CD4-positive, alpha-beta T cell treated with Interleukin-12 subunit alpha and Interleukin-12 subunit beta, for 1 hour (primary cell): ENCODE results near the gene GALE.
"Not testable (repeated sequence)": the region's sequence is repeated elsewhere in the genome, so short reads cannot be mapped to it uniquely, and the experiment has no call there.

Experiments
- DNase-seq: peaks from one replicate; pipeline ENCODE4 v3.0.0-alpha.2; 2020

GALE gene

DNA sequence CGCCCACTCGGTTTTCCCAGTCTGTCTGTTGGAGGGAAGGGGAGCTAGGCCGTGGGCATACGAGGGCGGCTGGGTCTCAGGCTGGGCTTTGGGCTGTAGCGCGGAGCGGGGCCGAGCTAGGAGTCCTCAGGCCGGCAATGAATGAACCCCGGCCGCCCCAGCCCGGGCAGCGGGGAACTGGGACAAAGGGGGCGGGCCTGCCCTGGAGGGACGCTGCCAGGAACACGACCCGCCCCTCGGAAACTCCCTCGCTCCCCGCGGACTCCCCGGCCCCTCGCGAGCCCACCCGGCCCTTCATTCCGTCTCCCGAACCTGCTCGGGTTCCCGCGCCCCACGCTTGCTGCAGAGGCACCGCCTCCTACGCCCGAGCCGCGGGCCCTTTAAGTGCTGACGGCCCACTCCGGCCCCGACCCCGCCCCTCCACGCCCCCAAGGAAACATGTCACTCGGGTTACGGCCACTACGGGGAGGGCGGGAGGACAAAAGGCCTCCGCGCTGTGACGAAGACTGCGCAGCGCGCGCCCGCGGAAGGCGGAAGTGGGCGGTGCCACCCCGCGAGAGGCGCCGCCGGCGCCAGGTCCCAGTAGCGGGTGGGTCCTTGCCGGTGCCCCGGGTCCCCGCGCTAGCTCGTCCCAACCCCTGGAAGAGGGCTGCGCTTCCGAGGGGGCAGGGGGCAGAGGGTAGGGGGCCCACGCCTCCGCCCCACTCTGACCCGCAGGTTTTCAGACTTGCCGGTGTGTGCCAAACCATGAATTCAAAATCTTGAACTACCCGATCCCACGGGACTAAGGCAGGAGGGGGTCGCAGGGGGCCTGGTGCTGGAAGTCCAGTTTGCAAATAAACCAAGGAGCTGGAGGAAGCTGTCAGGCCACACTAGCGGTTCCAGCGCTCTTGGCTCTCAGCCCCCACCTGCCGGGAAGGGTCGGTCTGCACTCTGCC, at the start of gene GALE:
Gene GALE, minus strand, starts transcription at position 355 of the 938 bp plus-strand sequence. CDS start 1,747 bp downstream, outside the sequence.
- DNase-seq = peak; percentile 97

DNA sequence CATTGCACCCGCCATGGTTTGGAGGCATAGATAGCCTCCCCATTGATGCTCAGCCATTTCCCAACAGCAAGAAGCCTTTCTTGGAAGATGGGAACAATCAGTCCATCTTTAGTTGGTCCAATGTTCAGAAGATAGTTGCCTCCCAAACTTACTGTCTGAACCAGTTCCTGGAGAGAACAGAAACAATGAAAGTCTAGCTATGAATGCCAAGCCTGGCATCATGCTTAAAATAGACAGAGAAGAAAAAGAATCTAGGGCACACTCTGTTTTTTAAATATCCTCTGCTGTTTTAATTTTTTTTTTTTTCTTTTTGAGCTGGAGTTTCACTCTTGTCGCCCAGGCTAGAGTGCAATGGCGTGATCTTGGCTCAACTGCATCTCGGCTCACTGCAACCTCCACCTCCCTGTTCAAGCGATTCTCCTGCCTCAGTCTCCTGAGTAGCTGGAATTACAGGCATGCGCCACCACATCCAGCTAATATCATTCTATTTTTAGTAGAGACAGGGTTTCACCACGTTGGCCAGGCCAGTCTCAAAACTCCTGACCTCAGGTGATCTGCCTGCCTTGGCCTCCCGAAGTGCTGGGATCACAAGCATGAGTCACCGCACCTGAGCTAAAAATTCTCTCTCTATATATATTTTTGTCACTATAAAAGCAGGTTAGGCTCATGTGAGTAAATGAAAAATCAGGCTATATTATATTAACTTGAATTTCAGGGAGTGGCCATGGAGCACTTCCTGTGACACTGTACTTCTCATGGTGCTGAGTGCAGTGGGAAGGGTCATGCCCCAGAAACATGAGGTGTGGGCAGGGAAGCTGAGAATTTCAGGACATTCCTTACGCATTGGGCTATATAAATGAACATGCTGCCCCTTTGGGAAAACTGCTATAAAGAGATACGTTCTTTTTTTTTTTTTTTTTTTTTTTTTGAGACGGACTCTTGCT, 48.4 kb upstream of the GALE start:
- DNase-seq = no peak

DNA sequence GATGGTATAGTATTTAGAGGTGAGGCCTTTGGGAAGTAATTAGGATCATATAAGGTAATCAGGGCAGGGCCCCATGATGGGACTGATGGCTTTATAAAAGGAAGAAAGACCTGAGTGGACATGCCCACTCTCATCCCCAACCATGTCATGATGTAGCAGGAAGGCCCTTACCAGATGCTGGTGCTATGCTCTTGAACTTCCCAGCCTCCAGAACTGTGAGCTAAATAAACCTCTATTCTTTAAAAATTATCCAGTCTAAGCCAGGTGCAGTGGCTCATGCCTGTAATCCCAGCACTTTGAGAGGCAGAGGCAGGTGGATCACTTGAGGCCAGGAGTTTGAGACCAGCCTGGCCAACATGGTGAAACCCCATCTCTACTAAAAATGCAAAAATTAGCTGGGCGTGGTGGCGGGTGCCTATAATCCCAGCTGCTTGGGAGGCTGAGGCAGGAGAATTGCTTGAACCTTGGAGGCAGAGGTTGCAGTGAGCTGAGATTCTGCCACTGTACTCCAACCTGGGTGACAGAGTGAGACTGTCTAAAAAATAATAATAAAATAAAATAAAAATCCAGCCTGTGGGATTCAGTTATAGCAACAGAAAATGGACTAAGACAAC, 47.0 kb upstream of the GALE start:
- not testable (repeated sequence) for DNase-seq

DNA sequence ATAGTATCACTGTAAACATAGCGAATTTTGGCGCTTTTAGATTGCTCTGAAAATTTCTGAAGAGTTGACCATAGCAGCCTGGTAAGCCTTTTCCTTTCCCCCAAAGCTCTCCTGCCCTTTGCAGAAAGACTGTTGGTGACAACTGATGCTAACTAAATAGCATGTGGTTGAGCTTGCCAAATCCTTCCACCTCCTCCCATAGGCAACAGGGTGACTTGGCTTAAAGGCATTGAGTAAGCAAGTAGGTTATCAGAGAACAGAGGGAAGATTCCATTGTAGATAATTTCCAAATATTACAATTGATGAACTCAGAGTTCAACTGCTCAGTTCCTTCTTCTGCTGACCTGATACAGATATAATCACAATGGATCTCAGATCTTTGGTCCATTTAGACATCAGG, 44.6 kb upstream of the GALE start:
- no peak for DNase-seq

DNA sequence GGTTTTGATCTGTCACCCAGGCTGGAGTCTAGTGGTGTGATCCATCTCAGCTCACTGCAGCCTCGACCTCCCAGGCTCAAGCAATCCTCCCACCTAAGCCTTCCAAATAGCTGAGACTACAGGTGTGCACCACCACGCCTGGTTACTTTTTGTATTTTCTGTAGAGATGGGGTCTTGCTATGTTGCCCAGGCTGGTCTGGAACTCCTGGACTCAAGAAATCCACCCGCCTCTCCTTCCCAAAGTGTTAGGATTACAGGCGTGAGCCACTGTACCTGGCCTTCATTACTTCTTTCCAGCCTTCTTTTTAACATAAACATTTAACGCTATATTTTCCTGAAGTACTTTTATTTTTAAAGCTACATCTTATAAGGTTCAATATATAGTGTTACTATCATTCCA, 43.1 kb upstream of the GALE start:
- no peak for DNase-seq

DNA sequence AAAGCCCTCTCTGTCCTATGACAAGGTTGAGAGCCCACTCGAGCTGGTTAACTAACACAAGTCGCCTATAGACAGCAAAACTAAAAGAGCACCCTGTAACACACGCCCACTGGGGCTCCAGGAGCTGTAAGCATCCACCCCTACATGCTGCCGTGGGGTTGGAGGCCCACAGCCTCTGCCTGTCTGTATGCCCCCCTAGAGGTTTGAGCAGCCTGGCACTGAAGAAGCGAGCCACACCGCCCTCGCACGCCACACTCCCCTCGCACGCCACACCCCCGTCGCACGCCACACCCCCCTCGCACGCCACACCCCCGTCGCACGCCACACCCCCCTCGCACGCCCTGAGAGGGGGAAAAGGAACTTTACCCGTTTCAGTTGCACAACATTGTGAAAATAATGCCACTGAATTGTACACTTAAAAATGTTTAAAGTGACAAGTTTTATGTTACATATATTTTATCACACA, 37.9 kb upstream of the GALE start:
- peak; percentile 81 for DNase-seq

DNA sequence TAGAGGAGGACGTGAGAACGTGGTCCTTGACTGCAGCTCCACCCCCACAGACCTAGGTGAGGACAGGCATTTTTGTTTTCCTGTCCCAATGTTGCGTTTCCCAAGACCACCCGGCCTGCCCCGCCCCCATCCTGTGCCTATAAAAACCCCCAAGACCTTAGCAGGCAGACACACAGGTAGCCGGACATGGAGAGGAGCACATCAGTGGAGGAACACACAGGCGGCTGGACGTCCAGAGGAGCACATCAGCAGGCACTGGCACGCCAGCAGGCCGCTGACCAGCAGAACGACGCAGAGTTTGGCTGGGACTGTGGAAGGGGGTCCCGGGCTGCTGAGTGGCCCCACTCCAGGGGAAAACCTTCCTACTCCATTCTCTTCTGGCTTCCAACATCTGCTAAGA, 37.4 kb upstream of the GALE start:
- no peak for DNase-seq

DNA sequence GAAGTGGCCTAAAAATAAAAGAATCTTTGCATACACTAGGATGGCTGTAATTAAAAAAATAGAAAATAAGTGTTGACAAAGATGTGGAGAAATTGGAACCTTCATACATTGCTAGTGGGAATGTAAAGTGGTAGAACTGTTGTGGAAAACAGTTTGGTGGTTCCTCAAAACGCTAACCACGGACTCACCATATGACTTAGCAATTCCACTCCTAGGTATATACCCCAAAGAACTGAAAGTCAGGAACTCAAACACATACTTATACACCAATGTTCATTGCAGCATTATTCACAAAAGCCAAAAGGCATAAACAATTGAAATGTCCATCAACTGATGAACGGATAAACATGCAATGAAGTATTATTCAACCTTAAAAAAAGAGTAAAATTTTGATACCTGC, 35.5 kb upstream of the GALE start:
- DNase-seq = no peak

DNA sequence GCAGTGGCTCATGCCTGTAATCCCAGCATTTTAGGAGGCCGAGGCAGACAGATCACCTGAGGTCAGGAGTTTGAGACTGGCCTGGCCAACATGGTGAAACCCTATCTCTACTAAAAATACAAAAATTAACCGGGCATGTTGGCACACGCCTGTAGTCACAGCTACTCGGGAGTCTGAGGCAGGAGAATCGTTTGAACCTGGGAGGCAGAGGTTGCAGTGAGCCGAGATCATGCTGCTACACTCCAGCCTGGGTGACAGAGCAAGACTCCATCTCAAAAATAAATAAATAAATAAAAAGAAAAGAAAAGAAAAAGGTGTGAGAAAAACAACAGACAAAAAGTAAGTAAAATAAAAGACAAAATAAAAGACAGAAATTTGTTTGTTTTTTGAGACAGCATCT, 33.6 kb upstream of the GALE start:
- DNase-seq = not testable (repeated sequence)

DNA sequence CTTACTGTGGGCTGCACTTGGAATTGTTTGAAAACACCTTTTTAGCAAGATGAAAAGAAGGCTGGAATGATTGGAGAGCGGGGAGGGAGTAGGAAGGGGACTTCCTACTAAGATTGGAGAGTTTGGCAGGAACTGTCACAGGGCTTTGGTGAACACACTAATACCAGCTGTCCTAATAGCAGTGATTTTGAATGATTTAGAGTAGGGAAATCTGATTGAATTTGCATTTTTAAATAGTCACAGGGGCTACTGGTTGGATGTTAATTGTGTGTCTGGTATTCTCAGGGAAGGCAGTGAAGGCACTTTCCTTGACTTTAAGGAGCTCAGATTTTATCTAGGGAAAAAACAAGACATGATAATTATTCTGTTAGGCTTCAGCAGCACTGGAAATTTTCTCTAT, 27.2 kb upstream of the GALE start:
- no peak for DNase-seq

DNA sequence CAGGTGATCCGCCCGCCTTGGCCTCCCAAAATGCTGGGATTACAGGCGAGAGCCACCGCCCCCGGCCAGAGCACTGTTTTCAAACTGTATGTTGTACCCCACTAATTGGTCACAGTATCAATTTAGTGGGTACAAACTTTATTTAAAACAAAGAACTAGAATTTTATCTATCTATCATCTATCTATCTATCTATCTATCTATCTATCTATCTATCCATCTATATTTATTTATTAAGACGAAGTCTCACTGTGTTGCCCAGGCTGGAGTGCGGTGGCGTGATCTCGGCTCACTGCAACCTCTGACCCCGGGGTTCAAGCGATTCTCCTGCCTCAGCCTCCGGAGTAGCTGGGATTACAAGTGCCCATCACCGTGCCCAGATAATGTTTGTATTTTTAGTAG, 26.0 kb upstream of the GALE start:
- not testable (repeated sequence) for DNase-seq

DNA sequence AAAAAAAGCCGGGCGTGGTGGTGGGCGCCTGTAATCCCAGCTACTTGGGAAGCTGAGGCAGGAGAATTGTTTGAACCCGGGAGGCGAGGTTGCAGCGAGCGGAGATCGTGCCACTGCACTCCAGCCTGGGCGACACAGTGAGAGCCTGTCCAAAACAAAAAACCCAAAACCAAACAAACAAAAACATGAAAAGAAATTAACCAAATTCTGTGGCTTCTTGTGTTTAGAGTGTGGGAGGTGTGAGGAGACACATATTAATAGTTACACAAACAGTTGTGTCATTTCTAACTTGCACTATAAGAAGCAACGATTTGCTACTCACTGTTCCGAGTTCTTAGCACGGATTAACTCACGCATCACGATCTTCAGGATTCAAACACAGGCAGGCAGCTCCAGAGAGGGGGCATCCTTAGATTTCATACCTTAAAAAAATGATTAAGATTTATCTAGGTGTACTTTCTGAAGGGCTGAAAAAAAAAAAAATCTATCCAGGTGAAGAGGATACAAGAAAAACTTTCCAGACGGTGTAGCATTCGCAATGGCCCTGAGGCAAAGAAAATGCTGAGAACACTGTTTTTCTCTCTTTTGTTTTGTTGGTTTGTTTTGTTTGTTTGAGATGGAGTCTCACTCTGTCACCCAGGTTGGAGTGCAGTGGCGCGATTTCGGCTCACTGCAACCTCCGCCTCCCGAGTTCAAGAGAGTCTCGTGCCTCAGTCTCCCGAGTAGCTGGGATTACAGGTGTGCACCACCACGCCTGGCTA, 25.4 kb upstream of the GALE start:
- peak; percentile 24 for DNase-seq

DNA sequence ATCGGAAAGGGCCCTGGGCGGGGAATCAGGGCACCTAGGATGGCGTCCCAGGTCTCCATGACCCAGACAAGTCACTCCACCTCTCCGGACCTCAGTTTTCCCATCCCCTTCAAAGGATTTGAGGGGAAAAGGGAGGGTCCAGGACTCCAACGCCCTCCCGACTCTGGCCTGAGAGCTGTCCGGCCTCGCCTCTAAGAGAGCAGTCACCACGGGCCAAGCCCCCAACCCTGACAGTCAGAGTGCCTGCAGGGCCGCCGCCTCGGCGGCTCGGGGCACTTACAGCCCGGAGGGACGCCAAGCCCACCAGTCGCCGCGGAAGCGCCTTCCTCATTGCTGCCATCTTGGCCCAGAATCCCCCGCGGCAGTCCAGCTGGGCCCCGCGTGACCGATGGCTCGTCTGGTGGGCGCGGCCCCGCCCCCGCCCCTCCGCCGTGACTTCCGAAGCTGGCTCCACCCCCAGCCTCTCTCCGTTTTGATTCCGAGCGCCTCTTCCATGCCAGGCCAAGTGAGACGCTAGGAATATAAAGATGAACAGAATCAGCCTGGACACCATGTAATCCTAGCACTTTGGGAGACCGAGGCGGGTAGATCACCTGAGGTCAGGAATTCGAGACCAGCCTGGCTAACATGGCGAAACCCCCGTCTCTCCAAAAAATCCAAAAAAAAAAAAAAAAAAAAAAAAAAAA, 24.7 kb upstream of the GALE start, which contains the start of gene HMGCL:
Gene HMGCL, minus strand, starts transcription at position 354 of the 686 bp plus-strand sequence. Its CDS starts 14 bp downstream, at position 340.
- DNase-seq = peak; percentile 89

DNA sequence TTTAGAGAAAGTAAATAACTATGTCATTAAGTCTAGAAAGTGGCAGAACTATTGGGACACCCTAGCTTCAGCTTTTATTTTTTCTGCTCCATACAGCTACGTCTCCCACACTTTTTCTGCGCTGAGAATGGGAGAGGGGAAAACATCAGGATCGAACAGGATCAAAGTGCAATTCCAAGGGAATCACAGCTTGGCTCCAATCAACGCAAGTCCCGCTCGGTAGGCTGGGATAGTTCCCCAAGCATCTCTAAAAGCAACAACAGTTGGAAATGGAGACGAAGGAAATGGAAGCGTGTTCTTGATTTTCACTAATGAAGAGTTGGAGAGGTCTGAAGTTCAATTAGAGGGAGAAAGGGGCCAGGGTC, 24.1 kb upstream of the GALE start:
- no peak for DNase-seq

DNA sequence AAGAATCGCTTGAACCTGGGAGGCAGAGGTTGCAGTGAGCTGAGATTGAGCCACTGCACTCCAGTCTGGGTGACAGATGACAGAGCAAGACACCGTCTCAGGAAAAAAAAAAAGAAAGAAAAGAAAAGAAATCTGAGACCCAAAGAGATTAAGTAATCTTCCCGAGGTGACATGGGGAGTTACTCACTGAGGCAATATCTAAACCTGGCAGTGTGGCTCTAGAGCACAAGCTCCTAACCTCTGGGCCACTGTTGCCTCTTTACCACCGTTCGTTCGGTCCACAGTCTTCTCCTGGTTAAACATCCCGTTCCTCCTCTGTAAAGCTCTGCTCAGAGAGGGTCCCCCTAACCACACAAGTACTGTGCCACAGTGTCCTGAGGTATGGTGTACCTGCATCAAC, 23.2 kb upstream of the GALE start:
- DNase-seq = no peak

DNA sequence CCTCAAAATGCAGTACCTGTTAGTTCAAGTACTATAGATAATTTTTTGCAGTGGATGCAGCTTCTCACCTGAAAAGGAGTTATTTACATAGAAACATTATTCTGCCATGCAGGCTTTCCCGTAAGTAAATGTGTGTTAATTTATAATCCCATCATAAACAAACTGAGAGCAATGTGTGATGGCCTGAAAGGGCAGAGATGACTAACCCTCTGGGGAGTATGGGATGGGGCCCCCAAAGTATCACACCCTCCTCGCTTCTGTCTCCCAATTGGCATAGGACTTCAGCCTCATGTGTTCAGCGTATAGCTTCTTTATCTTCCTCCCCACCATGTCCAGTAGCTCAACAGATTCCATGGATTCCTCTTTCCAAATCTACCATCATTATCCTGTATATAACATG, 17.1 kb upstream of the GALE start:
- DNase-seq = no peak

DNA sequence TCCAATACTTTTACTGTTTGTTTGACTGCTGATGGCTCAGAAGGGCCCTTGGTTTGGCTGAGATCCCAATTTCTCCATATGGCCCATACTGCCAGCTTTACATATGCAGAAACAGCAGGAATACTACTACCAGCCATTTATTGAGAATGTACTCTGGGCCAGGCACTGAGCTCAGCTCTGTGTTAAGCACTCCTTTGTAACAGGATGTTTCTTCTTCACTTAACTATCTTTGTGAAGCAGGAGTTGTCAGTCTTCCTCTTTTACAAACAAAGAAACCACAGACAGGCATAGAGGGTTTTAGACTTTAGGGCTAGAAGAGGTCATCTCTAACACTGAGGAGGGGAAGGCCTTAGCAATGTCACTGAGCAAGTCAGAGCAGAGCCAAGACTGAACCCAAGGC, 16.4 kb upstream of the GALE start:
- DNase-seq = no peak

DNA sequence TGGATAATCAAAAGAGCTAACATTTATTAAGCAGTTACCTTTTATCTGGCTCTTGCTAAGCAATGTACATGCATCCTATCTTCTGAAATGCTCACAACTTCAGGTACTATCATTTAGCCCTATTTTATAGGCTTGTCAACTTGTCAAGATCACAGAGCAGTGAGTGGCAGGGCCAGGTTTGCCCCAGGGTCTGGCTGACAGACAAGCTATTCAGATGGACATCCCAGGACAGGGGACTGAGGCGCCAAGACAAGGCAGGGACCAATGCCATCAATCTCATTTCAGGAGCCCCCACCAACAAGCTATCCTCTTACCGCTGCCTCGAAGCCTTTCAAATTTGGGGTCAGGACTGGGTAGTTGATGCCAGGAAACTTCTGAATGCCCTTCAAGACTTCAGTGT, 15.8 kb upstream of the GALE start:
- no peak for DNase-seq

DNA sequence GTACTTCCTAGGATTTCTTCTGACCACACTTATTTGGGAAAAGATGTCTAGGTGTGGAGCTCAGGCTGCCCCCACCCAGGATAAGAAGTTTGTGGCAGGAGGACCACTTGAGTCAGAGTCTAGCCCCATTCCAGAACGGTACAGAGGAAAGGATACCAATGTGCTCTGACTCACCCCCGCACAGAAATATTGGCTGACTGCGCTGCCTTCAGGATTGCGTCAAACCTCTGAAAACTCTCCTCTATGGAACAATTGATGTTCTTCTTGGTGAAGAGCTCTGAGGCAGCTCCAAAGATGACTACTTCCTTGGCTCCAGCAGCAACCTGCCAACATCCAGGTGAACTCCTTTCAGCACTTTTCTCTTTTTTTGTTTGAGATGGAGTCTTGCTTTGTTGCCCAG, 13.5 kb upstream of the GALE start:
- no peak for DNase-seq

DNA sequence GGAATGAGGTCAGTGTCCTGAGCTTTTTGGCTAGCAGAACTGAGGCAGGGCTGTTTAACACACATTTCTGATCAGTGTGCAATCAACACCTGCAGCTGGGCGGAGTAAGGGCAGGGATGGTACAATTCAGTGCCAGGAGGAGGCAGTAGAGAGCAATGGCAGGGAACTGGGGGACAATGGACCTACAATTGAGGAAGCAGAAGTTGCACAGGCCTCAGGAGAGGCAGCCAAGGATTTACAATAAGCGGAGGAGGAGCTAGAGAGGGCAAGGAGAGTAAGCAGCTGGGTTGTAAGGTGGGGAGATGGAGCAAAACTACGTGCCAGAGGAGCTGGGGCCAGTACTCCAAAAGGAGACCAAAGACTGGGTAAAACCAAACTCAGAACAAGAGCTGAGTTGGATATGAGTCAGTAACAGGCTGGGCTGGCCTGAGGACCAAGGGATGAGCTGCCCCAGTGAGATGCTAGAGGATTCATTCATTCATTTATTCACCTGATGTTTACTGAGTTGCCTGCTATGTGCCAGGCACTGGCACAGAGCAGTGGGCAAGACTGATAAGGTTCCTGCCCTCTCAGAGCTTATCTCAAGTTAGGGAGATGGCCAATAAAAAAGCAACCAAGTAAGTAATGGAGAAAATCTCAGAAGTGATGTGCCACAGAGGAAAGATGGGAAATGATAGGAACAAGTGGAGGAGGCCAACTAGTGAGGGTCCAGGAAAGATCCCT, 10.4 kb upstream of the GALE start:
- peak; percentile 71 for DNase-seq

DNA sequence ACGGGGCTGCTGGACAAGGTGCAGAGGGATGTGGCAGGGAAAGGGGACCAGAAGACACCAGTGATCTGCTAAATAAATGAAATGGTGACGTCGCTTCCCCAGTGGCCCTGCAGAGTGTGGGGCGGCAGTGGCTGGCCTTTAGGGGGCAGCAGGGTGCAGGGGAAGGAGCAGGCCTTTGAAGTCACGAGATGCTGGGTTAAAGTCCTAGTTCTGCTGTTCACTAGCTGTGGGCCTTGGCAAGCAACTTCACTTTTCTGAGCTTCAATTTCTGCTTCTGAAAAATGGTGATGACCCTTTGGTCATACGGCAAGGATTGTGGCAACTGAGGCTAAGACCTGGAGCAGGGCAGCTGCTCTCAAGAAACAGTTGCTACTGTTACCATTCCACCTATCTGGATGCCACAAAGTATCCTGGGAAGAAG, 9.2 kb upstream of the GALE start:
- DNase-seq = peak; percentile 87
